IMR-90 (cell line): ENCODE data around the gene GLCE. TPM values are rescaled to one million over a fixed set of nuclear protein-coding genes. Genes with fewer than 3 reads are reported as not detected.
"Not testable (repeated sequence)": the region's sequence is repeated elsewhere in the genome, so short reads cannot be mapped to it uniquely, and the experiment has no call there.

ENCODE experiments used
- ATAC-seq: fragments of 200-7000 bp; cut with Tn5 transposase; 2 replicates; pipeline ENCODE4 v1.9.1; 2020; ENCODE audit warnings: low read depth, mild to moderate bottlenecking, moderate library complexity
- BruUV-seq: library from RNA; stranded (reverse); fragments of 400-500 nt; replicated peaks from 2 replicates; lab custom pipeline; 2021; lab: Mats Ljungman, UMichigan
- CTCF ChIA-PET: fragments of 300-600 bp; formaldehyde crosslinking; extraction: SDS; loops from one replicate; lab custom pipeline; 2021; ENCODE audit warnings: antibody characterized with exemption; lab: Yijun Ruan, JAX
- POLR2A ChIA-PET: fragments of 300-600 bp; sonication (Branson Sonifier 250); formaldehyde crosslinking; loops from one replicate; lab custom pipeline; 2022; ENCODE audit warnings: antibody characterized with exemption; ENCODE audit not compliant: unreplicated experiment; lab: Charles Lee
- DNase-seq: peaks from one replicate; pipeline ENCODE4 v3.0.0; 2013
- H2AFZ ChIP-seq: replicated peaks from 2 replicates; pipeline ENCODE3; 2013; ENCODE audit warnings: low read length, mild to moderate bottlenecking; ENCODE audit not compliant: poor library complexity
- H2AK5ac ChIP-seq: 2 replicates; pipeline ENCODE4 v1.6.1; 2013; ENCODE audit warnings: low read depth, low read length, inconsistent platforms
- H2AK9ac ChIP-seq: replicated peaks from 2 replicates; pipeline ENCODE3; 2013; ENCODE audit warnings: mild to moderate bottlenecking, low read depth, low read length, moderate library complexity; ENCODE audit not compliant: poor library complexity
- H2BK120ac ChIP-seq: 2 replicates; pipeline ENCODE4 v1.6.1; 2013; ENCODE audit warnings: low read depth, low read length, inconsistent platforms
- H2BK15ac ChIP-seq: 3 replicates; pipeline ENCODE4 v1.6.1; 2013; ENCODE audit warnings: low read depth, low read length, inconsistent platforms
- H2BK20ac ChIP-seq: 2 replicates; pipeline ENCODE4 v1.6.1; 2013; ENCODE audit warnings: low read depth, mild to moderate bottlenecking, inconsistent platforms, low read length, moderate library complexity
- H2BK5ac ChIP-seq: 2 replicates; pipeline ENCODE4 v1.6.1; 2013; ENCODE audit warnings: mild to moderate bottlenecking, low read depth, low read length, inconsistent platforms; ENCODE audit not compliant: poor library complexity, severe bottlenecking
- H3K14ac ChIP-seq: replicated peaks from 2 replicates; pipeline ENCODE4 v1.6.1; 2013; ENCODE audit warnings: low read depth, low read length, inconsistent platforms
- H3K18ac ChIP-seq: 2 replicates; pipeline ENCODE4 v1.6.1; 2013; ENCODE audit warnings: low read depth, low read length, control low read depth
- H3K23ac ChIP-seq: 2 replicates; pipeline ENCODE4 v1.6.1; 2013; ENCODE audit warnings: low read depth, low read length, inconsistent platforms
- H3K27ac ChIP-seq: 2 replicates; pipeline ENCODE4 v1.5.1; 2013; ENCODE audit warnings: mild to moderate bottlenecking, control low read depth, low read length; ENCODE audit not compliant: insufficient read depth
- H3K27me3 ChIP-seq: 2 replicates; pipeline ENCODE4 v1.6.1; 2013; ENCODE audit warnings: low read length; ENCODE audit not compliant: control insufficient read depth, insufficient read depth
- H3K36me3 ChIP-seq: 2 replicates; pipeline ENCODE4 v1.6.1; 2013; ENCODE audit warnings: low read length, mixed read lengths; ENCODE audit not compliant: control insufficient read depth, insufficient read depth
- H3K4ac ChIP-seq: 2 replicates; pipeline ENCODE4 v1.6.1; 2013; ENCODE audit warnings: low read depth, low read length, inconsistent platforms
- H3K4me1 ChIP-seq: 2 replicates; pipeline ENCODE4 v1.6.1; 2013; ENCODE audit warnings: low read length, mixed read lengths; ENCODE audit not compliant: control insufficient read depth, insufficient read depth
- H3K4me2 ChIP-seq: 2 replicates; pipeline ENCODE4 v1.6.1; 2013; ENCODE audit warnings: low read depth, mild to moderate bottlenecking, control low read depth, low read length, moderate library complexity
- H3K4me3 ChIP-seq: 2 replicates; pipeline ENCODE4 v1.5.1; 2013; ENCODE audit warnings: low read depth, mild to moderate bottlenecking, control low read depth, low read length, moderate library complexity; ENCODE audit not compliant: insufficient read depth
- H3K56ac ChIP-seq: 2 replicates; pipeline ENCODE4 v1.6.1; 2013; ENCODE audit warnings: low read length, inconsistent platforms; ENCODE audit not compliant: insufficient read depth; ENCODE audit errors: extremely low read depth
- H3K79me1 ChIP-seq, 2 experiments: 2 replicates each; pipeline ENCODE4 v1.6.1; 2013; ENCODE audit warnings: low read length in 2 of 2, inconsistent platforms in 1 of 2, low read depth in 1 of 2
- H3K9ac ChIP-seq: 2 replicates; pipeline ENCODE4 v1.6.1; 2013; ENCODE audit warnings: low read depth, low read length, control low read depth
- H3K9me1 ChIP-seq: 2 replicates; pipeline ENCODE4 v1.6.1; 2013; ENCODE audit warnings: low read length, inconsistent platforms; ENCODE audit not compliant: insufficient read depth
- H3K9me3 ChIP-seq: 2 replicates; pipeline ENCODE4 v1.6.1; 2013; ENCODE audit warnings: low read length; ENCODE audit not compliant: control insufficient read depth, insufficient read depth
- H4K20me1 ChIP-seq: 2 replicates; pipeline ENCODE4 v1.6.1; 2013; ENCODE audit warnings: low read length, inconsistent platforms; ENCODE audit not compliant: insufficient read depth
- H4K5ac ChIP-seq: 2 replicates; pipeline ENCODE4 v1.6.1; 2013; ENCODE audit warnings: mild to moderate bottlenecking, low read depth, low read length, control low read depth
- H4K8ac ChIP-seq, 2 experiments: 2 replicates each; pipeline ENCODE4 v1.6.1; 2013; ENCODE audit warnings: low read depth in 2 of 2, low read length in 2 of 2, control low read depth in 1 of 2, inconsistent platforms in 1 of 2
- H4K91ac ChIP-seq: 2 replicates; pipeline ENCODE4 v1.6.1; 2013; ENCODE audit warnings: low read depth, low read length, inconsistent platforms; ENCODE audit not compliant: insufficient read depth
- whole genome bisulfite sequencing, 2 experiments: methylation state at CpG; one replicate each; pipeline versions ENCODE4 v1.1.5 to v1.1.7; 2013; ENCODE audit warnings: missing lambda C conversion rate in 2 of 2; ENCODE audit not compliant: insufficient read length in 1 of 2; ENCODE audit errors: extremely low coverage in 2 of 2; 5-methylcytosine and 5-hydroxymethylcytosine counted together
- dilution Hi-C: fragments of 300-500 bp; cut with HindIII; formaldehyde crosslinking; loops from one replicate; pipeline ENCODE4 v1.14.3; 2018; ENCODE audit warnings: low sequenced_read_pairs; ENCODE audit not compliant: unreplicated experiment
- in situ Hi-C: fragments of 300-500 bp; cut with MboI; formaldehyde crosslinking; loops from 3 replicates; pipeline ENCODE4 v1.14.3; 2019; ENCODE audit warnings: low sequenced_read_pairs, inconsistent platforms, mixed read lengths
- intact Hi-C: fragments of 100-400 bp; cut with micrococcal nuclease; formaldehyde crosslinking; loops from 2 replicates; pipeline ENCODE4 v1.10.0; 2022
- polyA plus RNA-seq, 3 experiments: library from polyadenylated mRNA; depleted of rRNA; stranded (reverse); fragments of >200 nt; gene quantifications; 2 replicates each; pipeline ENCODE4 v1.2.3, GENCODE V29; 2012; ENCODE audit warnings: low replicate concordance in 1 of 3
- total RNA-seq: library from RNA; depleted of rRNA; stranded (reverse); fragments of >200 nt; gene quantifications from 2 replicates; pipeline ENCODE4 v1.2.3, GENCODE V29; 2012

Gene GLCE
- total and polyA plus RNA-seq, 2 of the 4 experiments (the other 2 are of a cell fraction) = 15.3 to 29.6 TPM

GRCh38 chr15:69291651-69292050 lies 131.2 kb downstream of the GLCE start:
- H4K91ac ChIP-seq, H2AK9ac ChIP-seq, H3K9ac ChIP-seq, DNase-seq, H2BK15ac ChIP-seq, H2AK5ac ChIP-seq, H3K9me3 ChIP-seq, ATAC-seq, H3K36me3 ChIP-seq, H2AFZ ChIP-seq, H3K23ac ChIP-seq, H2BK120ac ChIP-seq, H3K27me3 ChIP-seq, BruUV-seq, H3K56ac ChIP-seq, H2BK5ac ChIP-seq, H3K79me1 ChIP-seq, H3K18ac ChIP-seq, POLR2A ChIA-PET, in situ Hi-C loops, H3K4me3 ChIP-seq, H3K9me1 ChIP-seq, dilution Hi-C loops, H3K14ac ChIP-seq, H4K5ac ChIP-seq, H2BK20ac ChIP-seq, H3K4me2 ChIP-seq, H4K20me1 ChIP-seq, H3K27ac ChIP-seq, H3K4ac ChIP-seq, H4K8ac ChIP-seq, intact Hi-C loops: not testable (repeated sequence)
- peaks cover 16% of the 10 kb centered on the region; the same call in 1 of the 2 replicates for H3K4me1 ChIP-seq
- CTCF ChIA-PET = interaction anchor here (1.5 kb wide), 1 partner anchor 103 kb away, joined by 4 read pairs; no protein-coding TSS in a partner anchor
- 88% methylated on average over 8 of the region's 10 CpGs; no CpG with 5 or more reads in 1 of the 2 experiments for WGBS, 2 experiments
